GM12873 (cell line): ENCODE results near the gene NOP10.

Experiments used
- TF ChIP-seq, protein P1 (sequence below): IDR thresholded peaks from 2 replicates; pipeline ENCODE4 v1.5.1; 2012; ENCODE audit warnings: low read depth, mild to moderate bottlenecking, moderate library complexity, low read length, control low read depth; ENCODE audit not compliant: insufficient read depth; ENCODE audit errors: missing control alignments

Gene NOP10

DNA sequence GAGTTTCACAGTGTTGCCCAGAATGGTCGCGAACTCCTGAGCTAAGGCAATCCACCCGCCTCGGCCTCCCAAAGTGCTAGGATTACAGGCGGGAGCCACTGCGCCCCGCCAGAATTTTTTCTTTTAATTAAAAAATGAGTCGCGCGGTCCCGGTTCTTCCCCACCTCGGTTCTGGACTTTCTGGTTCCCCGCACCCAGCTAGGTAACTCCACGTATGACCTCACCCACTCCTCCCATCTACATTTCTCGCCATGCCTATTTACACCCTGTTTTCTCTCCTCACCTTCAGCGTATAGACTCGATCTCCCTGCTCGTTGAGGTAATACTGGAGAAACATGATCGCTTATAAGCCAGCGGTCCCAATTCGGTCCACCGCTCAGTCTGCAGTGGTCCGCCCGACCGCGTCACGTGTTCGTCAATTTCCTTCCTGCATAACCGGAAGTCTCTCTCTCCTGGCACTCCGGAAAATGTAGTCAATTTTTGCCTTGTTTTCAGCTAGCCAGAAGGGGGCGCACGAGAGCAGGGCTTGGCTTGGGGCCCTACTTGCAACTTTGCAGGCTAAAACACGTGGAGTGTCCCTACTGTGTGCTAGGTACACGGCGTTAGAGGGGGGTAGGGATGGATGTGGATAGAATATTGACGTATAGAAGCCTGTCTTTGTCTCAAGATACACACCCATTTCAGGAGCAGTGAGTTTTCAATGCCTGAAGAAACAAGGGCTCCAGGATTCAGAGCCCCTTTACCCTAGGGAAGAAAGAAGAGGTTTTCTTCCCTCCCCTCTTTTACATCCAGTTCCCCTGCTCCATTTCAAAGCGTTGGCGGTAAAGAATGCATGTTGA lies at the start of gene NOP10, which contains the start of gene NUTM1:
TSS of gene NOP10 (minus strand) at position 400 of the 839 bp plus-strand sequence. CDS start at position 337, 63 bp downstream.
TSS of gene NUTM1 (plus strand) at position 579 of the 839 bp plus-strand sequence. CDS start 382 bp downstream, outside the sequence.
- TF ChIP-seq, protein P1, sequence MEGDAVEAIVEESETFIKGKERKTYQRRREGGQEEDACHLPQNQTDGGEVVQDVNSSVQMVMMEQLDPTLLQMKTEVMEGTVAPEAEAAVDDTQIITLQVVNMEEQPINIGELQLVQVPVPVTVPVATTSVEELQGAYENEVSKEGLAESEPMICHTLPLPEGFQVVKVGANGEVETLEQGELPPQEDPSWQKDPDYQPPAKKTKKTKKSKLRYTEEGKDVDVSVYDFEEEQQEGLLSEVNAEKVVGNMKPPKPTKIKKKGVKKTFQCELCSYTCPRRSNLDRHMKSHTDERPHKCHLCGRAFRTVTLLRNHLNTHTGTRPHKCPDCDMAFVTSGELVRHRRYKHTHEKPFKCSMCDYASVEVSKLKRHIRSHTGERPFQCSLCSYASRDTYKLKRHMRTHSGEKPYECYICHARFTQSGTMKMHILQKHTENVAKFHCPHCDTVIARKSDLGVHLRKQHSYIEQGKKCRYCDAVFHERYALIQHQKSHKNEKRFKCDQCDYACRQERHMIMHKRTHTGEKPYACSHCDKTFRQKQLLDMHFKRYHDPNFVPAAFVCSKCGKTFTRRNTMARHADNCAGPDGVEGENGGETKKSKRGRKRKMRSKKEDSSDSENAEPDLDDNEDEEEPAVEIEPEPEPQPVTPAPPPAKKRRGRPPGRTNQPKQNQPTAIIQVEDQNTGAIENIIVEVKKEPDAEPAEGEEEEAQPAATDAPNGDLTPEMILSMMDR: peak; percentile 97

DNA sequence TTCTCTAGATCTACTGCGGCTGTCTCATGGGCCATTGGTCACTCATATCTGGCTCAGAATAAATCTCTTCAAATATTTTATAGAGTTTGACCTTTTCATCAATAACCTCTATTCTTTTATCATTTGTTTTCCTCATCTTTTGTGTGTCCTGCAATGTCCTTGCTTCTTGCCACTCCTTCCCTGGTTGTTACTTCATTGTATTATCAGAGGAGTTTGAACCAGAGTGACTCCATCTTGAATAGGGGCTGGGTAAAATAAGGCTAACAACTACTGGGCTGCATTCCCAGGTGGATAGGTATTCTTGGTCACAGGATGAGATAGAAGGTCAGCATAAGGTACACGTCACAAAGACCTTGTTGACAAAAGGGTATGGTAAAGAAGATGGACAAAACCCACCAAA lies 33.9 kb upstream of the NOP10 start:
- TF ChIP-seq, protein P1: no peak

DNA sequence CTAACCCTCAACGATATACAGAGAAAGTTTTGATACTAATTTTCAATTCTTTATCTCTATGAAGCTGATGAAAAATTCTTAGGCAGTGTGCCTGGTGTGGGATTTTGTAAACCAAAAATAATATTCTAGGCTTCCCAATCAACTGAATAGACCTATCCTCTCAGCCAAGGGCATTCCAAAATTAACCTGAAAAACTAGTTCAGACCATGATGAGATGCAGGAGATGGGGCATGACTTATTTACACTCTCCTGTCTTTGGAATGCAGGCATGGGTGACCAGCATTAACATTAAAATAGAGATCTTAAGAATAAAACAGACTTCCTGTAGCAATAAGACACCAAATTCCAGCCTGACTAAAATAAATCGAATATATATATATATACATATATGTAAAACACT lies 31.9 kb upstream of the NOP10 start:
- TF ChIP-seq, protein P1: no peak

DNA sequence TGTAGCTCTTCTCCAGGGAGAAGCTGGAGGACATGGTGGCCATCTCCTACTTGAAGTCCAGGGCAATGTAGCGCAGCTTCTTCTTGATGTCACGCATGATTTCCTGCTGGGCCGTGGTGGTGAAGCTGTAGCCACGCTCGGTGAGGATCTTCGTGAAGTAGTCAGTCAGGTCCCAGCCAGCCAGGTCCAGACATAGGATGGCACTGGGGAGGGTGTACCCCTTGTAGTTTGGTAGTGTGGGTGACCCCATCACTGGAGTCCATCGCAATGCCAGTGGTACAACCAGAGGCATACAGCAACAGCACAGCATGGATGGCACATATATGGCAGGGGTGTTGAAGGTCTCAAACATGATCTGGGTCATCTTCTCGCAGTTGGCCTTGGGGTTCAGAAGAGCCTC lies 31.0 kb upstream of the NOP10 start:
- TF ChIP-seq, protein P1: no peak

GRCh38 chr15:34370643-34371042 lies 27.7 kb upstream of the NOP10 start:
- TF ChIP-seq, protein P1: no peak

GRCh38 chr15:34370129-34370528 lies 27.2 kb upstream of the NOP10 start:
- TF ChIP-seq, protein P1: no peak
